ENCODE data around the gene CATSPERD.

CATSPERD gene

DNA sequence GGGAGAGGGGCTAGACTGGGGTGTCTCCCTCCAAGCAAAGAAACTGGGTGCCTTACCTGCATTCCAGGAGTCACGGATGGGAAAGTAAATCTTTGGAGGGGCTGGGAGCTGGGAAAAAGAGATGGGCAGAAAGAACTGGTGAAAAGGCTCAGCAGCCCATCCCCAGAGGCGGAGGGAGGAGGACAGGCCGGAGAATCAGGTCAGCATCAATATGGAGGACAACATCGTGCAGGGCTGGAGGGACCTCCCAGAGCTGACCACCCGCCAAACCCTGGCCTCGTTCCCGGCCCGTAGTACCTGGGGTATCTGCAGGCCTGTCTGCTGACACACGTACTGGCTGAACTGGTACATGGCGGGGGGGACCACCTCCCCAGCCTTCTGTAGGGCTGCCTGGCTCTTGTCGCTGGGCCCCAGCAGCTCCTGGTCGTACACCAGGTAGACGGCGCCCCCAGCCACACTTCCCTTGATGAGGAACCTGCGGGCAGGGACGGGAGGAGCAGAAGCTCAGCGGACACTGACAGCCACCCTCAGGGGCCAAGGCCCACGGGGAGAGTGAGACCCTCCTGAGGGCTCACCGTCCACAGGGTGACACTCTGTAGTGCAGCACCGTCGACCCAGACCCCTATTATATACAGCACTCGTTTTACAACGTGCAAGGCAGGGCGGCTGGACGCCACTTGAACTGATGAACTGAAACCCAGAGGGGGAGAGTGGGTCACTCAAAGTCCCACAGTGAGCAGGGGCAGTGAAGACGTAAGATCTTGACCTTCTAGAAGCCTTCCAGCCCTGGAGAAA is 41.0 kb upstream of the CATSPERD start:
- peak overlapping the region; percentile 96 to 97 for H3K4me3 ChIP-seq (ENCODE audit: low read depth in 1 of 2, low read length in 2 of 2)
- H3K36me3 ChIP-seq (ENCODE audit: control insufficient read depth in 1 of 2, insufficient read depth in 2 of 2, low read length in 2 of 2) = no peaks in the 10 kb centered on the region
- peak overlapping the region; percentile 91 for H3K27ac ChIP-seq (ENCODE audit: low read length)
- H3K4me1 ChIP-seq (ENCODE audit: control insufficient read depth in 1 of 2, insufficient read depth in 2 of 2, low read length in 2 of 2) = peaks cover 6 to 19% of the 10 kb centered on the region in 2 donors
- no peaks in the 10 kb centered on the region for H3K9me3 ChIP-seq (ENCODE audit: control insufficient read depth in 1 of 2, low read length in 2 of 2)
- no peaks in the 10 kb centered on the region for H3K27me3 ChIP-seq (ENCODE audit: low read depth, low read length)

DNA sequence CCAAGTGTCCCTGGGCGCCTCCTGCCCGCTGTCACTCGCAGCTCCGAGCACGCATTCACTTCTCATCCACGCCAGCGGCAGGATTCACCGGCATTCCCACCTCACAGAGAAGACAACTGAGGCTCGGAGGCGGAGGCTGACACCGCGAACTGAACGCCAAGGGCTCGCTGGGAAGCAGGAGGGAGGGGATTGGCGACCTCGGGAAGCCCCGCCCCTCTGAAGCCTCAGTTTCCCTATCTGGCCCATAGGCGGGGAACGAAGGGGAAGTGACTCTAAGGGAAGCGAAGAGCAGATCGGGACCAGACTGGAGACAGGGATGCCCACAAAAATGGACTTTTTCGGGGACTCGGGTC is 40.4 kb upstream of the CATSPERD start:
- Histone ChIP-seq H3K9me3 (ENCODE audit: control insufficient read depth in 1 of 2, low read length in 2 of 2) (no peaks in the 10 kb centered on the region), H3K27ac (ENCODE audit: low read length) (peak overlapping the region; percentile 91), H3K4me1 (ENCODE audit: control insufficient read depth in 1 of 2, insufficient read depth in 2 of 2, low read length in 2 of 2) (peaks cover 6 to 19% of the 10 kb centered on the region in 2 donors)

DNA sequence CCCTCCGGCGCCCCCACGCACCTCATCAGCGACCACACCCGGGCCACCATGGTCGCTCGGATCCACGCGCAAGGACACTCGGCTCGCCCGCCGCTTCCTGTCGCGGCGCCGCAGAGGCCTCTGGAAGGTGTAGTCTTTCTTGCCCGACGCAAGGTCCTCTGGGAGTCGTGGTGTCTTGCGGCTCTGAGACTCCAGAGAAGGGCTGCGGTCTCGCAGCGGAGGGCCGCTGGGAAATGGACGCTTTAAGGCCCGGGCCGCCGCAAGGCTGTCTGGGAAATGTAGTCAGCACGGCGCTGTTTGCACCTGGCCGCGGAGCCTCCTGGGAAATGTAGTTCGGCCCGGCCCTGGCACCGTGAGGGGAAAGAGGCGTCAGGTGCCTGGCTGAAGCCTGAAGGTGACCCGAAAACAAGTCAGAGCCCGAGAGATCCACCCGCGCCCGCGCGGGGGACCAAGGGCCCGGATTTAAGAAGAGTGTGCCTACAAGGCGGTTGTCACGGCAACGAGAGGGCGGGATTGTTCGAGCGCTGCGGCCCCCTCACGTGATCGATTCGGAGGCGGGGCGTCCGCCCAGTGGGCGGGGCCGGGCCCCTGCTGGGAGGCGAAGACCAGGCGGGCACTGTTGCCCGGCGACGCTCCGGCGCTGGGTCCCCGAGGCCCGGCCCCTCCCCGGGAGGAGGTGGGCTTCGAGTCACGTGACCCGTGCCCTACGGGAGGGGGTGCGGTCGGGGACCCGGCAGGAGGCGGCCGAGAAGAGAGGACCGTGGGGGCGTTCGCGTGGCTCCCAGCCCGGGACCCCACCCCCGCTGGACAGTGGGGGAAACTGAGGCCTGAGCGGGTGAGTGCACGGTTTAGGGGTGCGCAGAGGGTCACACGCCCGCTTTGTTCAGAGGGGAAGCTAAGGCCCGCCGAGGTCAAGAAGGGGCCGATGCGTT is 39.7 kb upstream of the CATSPERD start, which contains the start of the genes HSD11B1L and MICOS13:
HSD11B1L (plus strand) TSS at position 591 of the 932 bp plus-strand sequence. CDS start 3,806 bp downstream, outside the sequence.
MICOS13 (minus strand) TSS at position 80 of the 932 bp plus-strand sequence; CDS start at position 50, 30 bp downstream.
- Histone ChIP-seq H3K4me1 (ENCODE audit: control insufficient read depth in 1 of 2, insufficient read depth in 2 of 2, low read length in 2 of 2) (peaks cover 6 to 19% of the 10 kb centered on the region in 2 donors), H3K36me3 (ENCODE audit: control insufficient read depth in 1 of 2, insufficient read depth in 2 of 2, low read length in 2 of 2) (no peaks in the 10 kb centered on the region), H3K27me3 (ENCODE audit: low read depth, low read length) (no peaks in the 10 kb centered on the region)

More for the DNA sequence above, 40.4 kb upstream of the CATSPERD start:
- H3K27me3 ChIP-seq (ENCODE audit: low read depth, low read length) = no peaks in the 10 kb centered on the region
- H3K4me3 ChIP-seq (ENCODE audit: low read depth in 1 of 2, low read length in 2 of 2) = peak overlapping the region; percentile 96 to 97
- no peaks in the 10 kb centered on the region for H3K36me3 ChIP-seq (ENCODE audit: control insufficient read depth in 1 of 2, insufficient read depth in 2 of 2, low read length in 2 of 2)

DNA sequence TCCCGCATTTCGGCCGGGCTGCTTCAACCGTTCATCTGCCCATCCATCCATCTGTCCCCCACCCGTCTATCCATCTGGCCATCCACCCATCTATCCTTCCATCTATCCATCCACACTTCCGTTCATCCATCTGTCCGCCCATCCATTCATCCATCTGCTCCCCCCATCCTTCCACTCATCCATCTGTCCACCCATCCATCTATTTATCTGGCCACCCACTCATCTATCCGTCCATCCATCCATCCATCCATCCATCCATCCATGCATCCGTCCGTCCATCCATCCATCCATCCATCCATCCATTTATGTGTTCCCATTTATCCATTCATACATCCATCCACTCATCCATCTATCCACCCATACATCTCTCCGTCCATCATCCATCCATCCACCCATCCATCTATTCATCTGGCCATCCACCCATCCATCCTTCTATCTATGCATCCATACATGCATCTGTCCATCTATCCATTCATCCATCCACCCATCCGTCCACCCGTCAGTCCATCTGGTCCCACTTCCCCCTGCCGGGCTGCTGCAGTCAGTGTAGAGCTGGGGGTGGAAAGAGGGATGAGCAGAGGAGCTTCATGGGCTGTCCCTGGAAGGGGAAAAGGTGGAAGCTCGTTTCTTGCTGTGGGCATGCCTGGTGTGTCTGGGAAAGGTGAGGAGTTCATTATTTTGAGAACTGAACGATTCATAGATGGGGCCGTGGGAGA is 38.9 kb upstream of the CATSPERD start:
- peak overlapping the region; percentile 96 to 97 for H3K4me3 ChIP-seq (ENCODE audit: low read depth in 1 of 2, low read length in 2 of 2)
- H3K9me3 ChIP-seq (ENCODE audit: control insufficient read depth in 1 of 2, low read length in 2 of 2) = no peaks in the 10 kb centered on the region
- no peaks in the 10 kb centered on the region for H3K27me3 ChIP-seq (ENCODE audit: low read depth, low read length)
- no peak overlapping the region for H3K27ac ChIP-seq (ENCODE audit: low read length)
- H3K4me1 ChIP-seq (ENCODE audit: control insufficient read depth in 1 of 2, insufficient read depth in 2 of 2, low read length in 2 of 2) = peaks cover 6 to 19% of the 10 kb centered on the region in 2 donors
- H3K36me3 ChIP-seq (ENCODE audit: control insufficient read depth in 1 of 2, insufficient read depth in 2 of 2, low read length in 2 of 2) = no peaks in the 10 kb centered on the region

More for the DNA sequence above, 39.7 kb upstream of the CATSPERD start, which contains the start of the genes HSD11B1L and MICOS13:
- Histone ChIP-seq H3K27ac (ENCODE audit: low read length) (peak within 1 kb of the TSS; percentile 91), H3K9me3 (ENCODE audit: control insufficient read depth in 1 of 2, low read length in 2 of 2) (no peaks in the 10 kb centered on the region), H3K4me3 (ENCODE audit: low read depth in 1 of 2, low read length in 2 of 2) (peak within 1 kb of the TSS; percentile 96 to 97)

DNA sequence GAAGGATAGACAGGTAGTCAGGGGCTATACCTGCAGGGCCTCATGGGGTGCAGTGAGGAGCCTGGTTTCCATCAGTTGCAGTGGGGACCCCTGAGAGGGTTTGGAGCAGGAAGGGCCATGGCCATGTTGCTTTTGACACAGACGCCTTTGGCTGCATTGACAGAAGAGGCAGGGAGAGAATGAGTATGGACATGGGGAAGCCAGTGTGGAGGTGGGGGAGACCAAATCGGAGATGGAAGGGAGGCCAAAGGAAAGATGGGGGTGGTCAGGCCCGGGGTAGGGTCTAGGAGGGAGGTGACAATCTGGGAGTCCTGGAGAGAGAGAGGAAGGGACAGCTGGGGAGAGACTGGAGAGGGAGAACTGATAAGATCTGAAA is 38.3 kb upstream of the CATSPERD start:
- no peak overlapping the region for H3K27ac ChIP-seq (ENCODE audit: low read length)
- H3K4me3 ChIP-seq (ENCODE audit: low read depth in 1 of 2, low read length in 2 of 2) = no peak overlapping the region
- no peaks in the 10 kb centered on the region for H3K9me3 ChIP-seq (ENCODE audit: control insufficient read depth in 1 of 2, low read length in 2 of 2)
- H3K4me1 ChIP-seq (ENCODE audit: control insufficient read depth in 1 of 2, insufficient read depth in 2 of 2, low read length in 2 of 2) = peaks cover 6 to 19% of the 10 kb centered on the region in 2 donors
- H3K27me3 ChIP-seq (ENCODE audit: low read depth, low read length) = no peaks in the 10 kb centered on the region
- H3K36me3 ChIP-seq (ENCODE audit: control insufficient read depth in 1 of 2, insufficient read depth in 2 of 2, low read length in 2 of 2) = no peaks in the 10 kb centered on the region

DNA sequence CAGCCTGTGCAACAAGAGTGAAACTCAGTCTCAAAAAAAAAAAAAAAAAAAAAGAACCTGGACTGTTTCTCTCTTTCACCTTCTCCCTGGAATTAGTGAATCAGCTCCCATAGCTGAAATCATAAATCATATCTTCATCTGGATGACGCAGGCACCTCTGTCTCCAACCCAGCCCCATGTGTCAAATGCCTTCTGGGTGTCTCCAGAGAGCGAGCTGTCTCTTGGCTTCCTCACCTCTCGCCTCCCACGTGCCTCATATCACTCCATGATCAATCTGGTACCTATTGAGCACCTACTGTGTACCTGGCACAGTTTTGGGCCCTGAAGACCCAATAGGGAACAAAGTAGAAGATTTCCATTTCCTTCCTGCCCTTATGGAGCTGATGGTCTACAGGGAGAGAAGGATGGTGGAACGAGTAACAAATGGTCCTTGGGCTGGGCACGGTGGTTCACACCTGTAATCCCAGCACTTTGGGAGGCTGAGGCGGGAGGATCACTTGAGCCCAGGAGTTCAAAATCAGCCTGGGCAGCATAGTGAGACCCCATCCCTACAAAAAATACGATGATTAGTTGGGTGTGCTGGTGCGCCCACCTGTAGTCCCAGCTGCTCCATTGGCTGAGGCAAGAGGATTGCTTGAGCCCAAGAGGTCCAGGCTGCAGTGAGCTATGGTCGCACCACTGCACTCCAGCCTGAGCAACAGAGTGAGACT is 37.1 kb upstream of the CATSPERD start:
- no peak overlapping the region for H3K27ac ChIP-seq (ENCODE audit: low read length)
- H3K9me3 ChIP-seq (ENCODE audit: control insufficient read depth in 1 of 2, low read length in 2 of 2) = no peaks in the 10 kb centered on the region
- no peaks in the 10 kb centered on the region for H3K27me3 ChIP-seq (ENCODE audit: low read depth, low read length)
- no peaks in the 10 kb centered on the region for H3K36me3 ChIP-seq (ENCODE audit: control insufficient read depth in 1 of 2, insufficient read depth in 2 of 2, low read length in 2 of 2)
- peaks cover 6 to 19% of the 10 kb centered on the region in 2 donors for H3K4me1 ChIP-seq (ENCODE audit: control insufficient read depth in 1 of 2, insufficient read depth in 2 of 2, low read length in 2 of 2)
- H3K4me3 ChIP-seq (ENCODE audit: low read depth in 1 of 2, low read length in 2 of 2) = no peak overlapping the region

DNA sequence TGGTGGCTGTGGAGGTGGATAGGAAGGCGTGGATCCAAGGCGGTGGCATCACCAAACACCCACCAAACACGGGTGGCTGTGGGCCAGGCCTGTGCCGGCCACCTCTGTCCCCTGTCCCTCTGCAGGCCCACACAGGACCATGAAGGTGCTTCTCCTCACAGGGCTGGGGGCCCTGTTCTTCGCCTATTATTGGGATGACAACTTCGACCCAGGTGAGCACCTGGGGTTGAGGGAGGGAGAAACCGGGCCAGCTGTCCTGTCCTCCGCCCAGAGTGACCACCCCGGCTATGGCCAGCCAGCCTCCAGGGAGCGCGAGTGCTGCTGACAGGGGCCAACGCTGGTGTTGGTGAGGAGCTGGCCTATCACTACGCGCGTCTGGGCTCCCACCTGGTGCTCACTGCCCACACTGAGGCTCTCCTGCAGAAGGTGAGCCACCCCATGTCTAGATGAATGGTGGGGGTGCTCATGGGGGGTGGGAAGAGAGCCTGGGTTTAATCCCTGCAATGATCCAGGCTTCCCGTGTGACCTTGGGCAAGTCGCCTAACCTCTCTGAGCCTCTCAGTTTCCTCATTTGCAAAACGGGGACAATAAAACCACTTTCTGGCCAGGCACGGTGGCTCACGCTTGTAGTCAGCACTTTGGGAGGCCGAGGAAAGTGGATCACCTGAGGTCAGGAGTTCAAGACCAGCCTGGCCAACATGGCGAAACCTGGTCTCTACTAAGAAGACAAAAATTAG is 35.6 kb upstream of the CATSPERD start:
- Histone ChIP-seq H3K9me3 (ENCODE audit: control insufficient read depth in 1 of 2, low read length in 2 of 2) (no peaks in the 10 kb centered on the region), H3K36me3 (ENCODE audit: control insufficient read depth in 1 of 2, insufficient read depth in 2 of 2, low read length in 2 of 2) (no peaks in the 10 kb centered on the region), H3K27me3 (ENCODE audit: low read depth, low read length) (no peaks in the 10 kb centered on the region), H3K4me1 (ENCODE audit: control insufficient read depth in 1 of 2, insufficient read depth in 2 of 2, low read length in 2 of 2) (peaks cover 0 to 9% of the 10 kb centered on the region in 2 donors), H3K27ac (ENCODE audit: low read length) (no peak overlapping the region), H3K4me3 (ENCODE audit: low read depth in 1 of 2, low read length in 2 of 2) (no peak overlapping the region)

DNA sequence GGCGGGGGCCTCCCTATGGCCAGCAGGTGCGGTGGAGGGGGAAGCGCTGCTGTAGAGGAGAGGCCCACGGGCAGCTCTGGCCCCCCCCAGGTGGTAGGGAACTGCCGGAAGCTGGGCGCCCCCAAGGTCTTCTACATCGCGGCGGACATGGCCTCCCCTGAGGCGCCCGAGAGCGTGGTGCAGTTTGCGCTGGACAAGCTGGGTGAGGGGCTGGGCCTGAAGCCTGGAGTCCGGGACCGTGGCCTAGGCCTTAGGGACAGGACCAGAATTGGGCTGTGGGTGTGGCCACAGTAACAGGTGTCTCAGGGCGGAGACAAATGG is 34.2 kb upstream of the CATSPERD start:
- H3K36me3 ChIP-seq (ENCODE audit: control insufficient read depth in 1 of 2, insufficient read depth in 2 of 2, low read length in 2 of 2) = no peaks in the 10 kb centered on the region
- H3K27ac ChIP-seq (ENCODE audit: low read length) = no peak overlapping the region
- H3K4me1 ChIP-seq (ENCODE audit: control insufficient read depth in 1 of 2, insufficient read depth in 2 of 2, low read length in 2 of 2) = peaks cover 0 to 8% of the 10 kb centered on the region in 2 donors
- H3K27me3 ChIP-seq (ENCODE audit: low read depth, low read length) = no peaks in the 10 kb centered on the region
- H3K9me3 ChIP-seq (ENCODE audit: control insufficient read depth in 1 of 2, low read length in 2 of 2) = no peaks in the 10 kb centered on the region
- H3K4me3 ChIP-seq (ENCODE audit: low read depth in 1 of 2, low read length in 2 of 2) = peak overlapping the region; percentile 26 to 82

DNA sequence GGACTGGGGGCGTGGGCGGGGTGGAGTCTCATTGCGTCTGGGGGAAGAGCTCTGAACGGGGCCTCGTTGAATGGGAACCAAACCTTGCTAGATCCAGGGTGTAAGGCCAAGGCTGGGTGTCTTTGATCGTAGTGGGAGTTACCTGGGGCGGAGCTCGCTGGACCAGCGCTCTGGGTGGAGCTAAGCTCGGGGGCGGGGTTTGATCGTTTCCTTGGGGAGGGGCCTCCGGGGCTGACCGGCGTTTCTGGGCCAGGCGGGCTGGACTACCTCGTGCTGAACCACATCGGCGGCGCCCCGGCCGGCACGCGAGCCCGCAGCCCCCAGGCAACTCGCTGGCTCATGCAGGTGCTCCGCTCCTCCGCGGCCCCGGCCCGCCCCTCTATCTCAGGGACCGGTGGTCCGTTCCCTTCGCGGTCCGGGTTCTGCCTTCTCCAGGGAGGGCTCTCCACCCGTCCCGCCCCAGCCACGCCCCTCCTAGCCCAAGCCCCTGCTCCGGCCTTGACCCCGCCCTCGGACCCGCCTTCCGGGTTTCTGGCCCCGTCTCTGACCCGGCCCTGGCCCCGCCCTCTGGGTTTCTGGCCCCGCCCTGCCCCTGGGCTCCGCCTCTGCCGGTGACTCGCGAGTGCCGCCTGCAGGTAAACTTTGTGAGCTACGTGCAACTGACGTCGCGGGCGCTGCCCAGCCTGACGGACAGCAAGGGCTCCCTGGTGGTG is 33.6 kb upstream of the CATSPERD start:
- peaks cover 0 to 9% of the 10 kb centered on the region in 2 donors for H3K4me1 ChIP-seq (ENCODE audit: control insufficient read depth in 1 of 2, insufficient read depth in 2 of 2, low read length in 2 of 2)
- no peak overlapping the region for H3K27ac ChIP-seq (ENCODE audit: low read length)
- H3K27me3 ChIP-seq (ENCODE audit: low read depth, low read length) = no peaks in the 10 kb centered on the region
- H3K36me3 ChIP-seq (ENCODE audit: control insufficient read depth in 1 of 2, insufficient read depth in 2 of 2, low read length in 2 of 2) = no peaks in the 10 kb centered on the region
- peak overlapping the region; percentile 26 to 82 for H3K4me3 ChIP-seq (ENCODE audit: low read depth in 1 of 2, low read length in 2 of 2)
- no peaks in the 10 kb centered on the region for H3K9me3 ChIP-seq (ENCODE audit: control insufficient read depth in 1 of 2, low read length in 2 of 2)
